GM12873 (cell line): Measurements from ENCODE around the gene TMEM258.
A peak's percentile ranks its signal among the peaks of the same experiment; 100 is the strongest.

Source experiments
- CTCF ChIP-seq: IDR thresholded peaks from 2 replicates; pipeline ENCODE4 v1.5.1; 2012; ENCODE audit warnings: low read depth, mild to moderate bottlenecking, moderate library complexity, low read length, control low read depth; ENCODE audit not compliant: insufficient read depth; ENCODE audit errors: missing control alignments

The TMEM258 gene

GRCh38 chr11:61836193-61836592 lies 43.8 kb upstream of the TMEM258 start:
- no peak for TF ChIP-seq CTCF

GRCh38 chr11:61834278-61835048 lies 42.1 kb upstream of the TMEM258 start:
- TF ChIP-seq CTCF: no peak

GRCh38 chr11:61833926-61834277 lies 41.5 kb upstream of the TMEM258 start:
- peak; percentile 3 for TF ChIP-seq CTCF

- no peak for TF ChIP-seq CTCF
Measured at GRCh38 chr11:61833471-61833870, 41.1 kb upstream of the TMEM258 start.

GRCh38 chr11:61832754-61833153 lies 40.4 kb upstream of the TMEM258 start:
- TF ChIP-seq CTCF: no peak

GRCh38 chr11:61832207-61832606 lies 39.8 kb upstream of the TMEM258 start:
- no peak for TF ChIP-seq CTCF

- peak; percentile 7 for TF ChIP-seq CTCF
Measured at GRCh38 chr11:61830237-61831105, 38.1 kb upstream of the TMEM258 start.
